Liver (tissue), 9 donors: Measurements from ENCODE around the gene TRMT61A. TPM values are rescaled to one million over a fixed set of nuclear protein-coding genes. Genes with fewer than 3 reads are reported as not detected.

Source experiments
- DNase-seq: peaks from one replicate; pipeline ENCODE4 v3.0.0-alpha.2; 2017; ENCODE audit warnings: low spot score
- H3K27ac ChIP-seq, 2 donors: one replicate each; pipeline ENCODE4 v1.7.0; 2013; ENCODE audit warnings: inconsistent platforms in 2 of 2, low read length in 2 of 2, control low read depth in 1 of 2, low read depth in 1 of 2, mild to moderate bottlenecking in 1 of 2
- H3K27me3 ChIP-seq, 4 donors: one replicate each; pipeline versions ENCODE4 v1.6.1 to v1.7.0; 2013; ENCODE audit warnings: low read length in 3 of 4, inconsistent platforms in 1 of 4, mild to moderate bottlenecking in 1 of 4, moderate library complexity in 1 of 4; ENCODE audit not compliant: control insufficient read depth in 4 of 4, insufficient read depth in 4 of 4
- H3K36me3 ChIP-seq, 4 donors: one replicate each; pipeline versions ENCODE4 v1.6.1 to v1.7.0; 2013; ENCODE audit warnings: low read length in 3 of 4, mild to moderate bottlenecking in 3 of 4, low read depth in 1 of 4, moderate library complexity in 1 of 4; ENCODE audit not compliant: control insufficient read depth in 4 of 4, insufficient read depth in 3 of 4
- H3K4me1 ChIP-seq, 4 donors: one replicate each; pipeline versions ENCODE4 v1.6.1 to v1.7.0; 2013; ENCODE audit warnings: low read length in 3 of 4, mild to moderate bottlenecking in 3 of 4, moderate library complexity in 1 of 4; ENCODE audit not compliant: control insufficient read depth in 4 of 4, insufficient read depth in 4 of 4
- H3K4me3 ChIP-seq, 3 donors: one replicate each; pipeline versions ENCODE4 v1.6.1 to v1.7.0; 2013; ENCODE audit warnings: low read length in 3 of 3, control low read depth in 1 of 3, low read depth in 1 of 3, mild to moderate bottlenecking in 1 of 3
- H3K9ac ChIP-seq, 2 donors: one replicate each; pipeline ENCODE4 v1.7.0; 2013; ENCODE audit warnings: low read length in 2 of 2, mild to moderate bottlenecking in 2 of 2, moderate library complexity in 2 of 2, control low read depth in 1 of 2, low read depth in 1 of 2
- H3K9me3 ChIP-seq, 4 donors: one replicate each; pipeline versions ENCODE4 v1.6.1 to v1.7.0; 2013; ENCODE audit warnings: low read length in 3 of 4; ENCODE audit not compliant: control insufficient read depth in 4 of 4
- EGR1 ChIP-seq, 2 donors: IDR thresholded peaks; 2 replicates each; pipeline ENCODE4 v1.6.1; 2016 to 2018; ENCODE audit warnings: antibody characterized with exemption in 2 of 2, low read depth in 2 of 2
- FOXA1 ChIP-seq: IDR thresholded peaks from 2 replicates; pipeline ENCODE4 v1.6.1; 2016; ENCODE audit warnings: antibody characterized with exemption
- FOXA2 ChIP-seq: IDR thresholded peaks from 2 replicates; pipeline ENCODE4 v1.6.1; 2016; ENCODE audit warnings: antibody characterized with exemption
- GABPA ChIP-seq, 2 donors: IDR thresholded peaks in 1 of 2; conservative IDR thresholded peaks in 1 of 2; 2 replicates each; pipeline ENCODE4 v1.6.1; 2016; ENCODE audit warnings: antibody characterized with exemption in 2 of 2, mild to moderate bottlenecking in 1 of 2, moderate library complexity in 1 of 2
- HNF4A ChIP-seq, 2 donors: conservative IDR thresholded peaks; 2 replicates each; pipeline ENCODE4 v1.6.1; 2016; ENCODE audit warnings: antibody characterized with exemption in 2 of 2, mild to moderate bottlenecking in 2 of 2
- HNF4G ChIP-seq: IDR thresholded peaks from 2 replicates; pipeline ENCODE4 v1.6.1; 2016; ENCODE audit warnings: antibody characterized with exemption
- JUND ChIP-seq, 2 donors: IDR thresholded peaks; 2 replicates each; pipeline ENCODE4 v1.6.1; 2016; ENCODE audit warnings: antibody characterized with exemption in 2 of 2
- NR2F2 ChIP-seq: IDR thresholded peaks from 2 replicates; pipeline ENCODE4 v1.6.1; 2016; ENCODE audit warnings: antibody characterized with exemption
- RAD21 ChIP-seq, 2 donors: IDR thresholded peaks; 2 replicates each; pipeline ENCODE4 v1.6.1; 2016; ENCODE audit warnings: antibody characterized with exemption in 2 of 2, mild to moderate bottlenecking in 2 of 2
- RXRA ChIP-seq, 2 donors: IDR thresholded peaks; 2 replicates each; pipeline ENCODE4 v1.6.1; 2017 to 2018; ENCODE audit warnings: antibody characterized with exemption in 2 of 2, mild to moderate bottlenecking in 1 of 2
- SP1 ChIP-seq: IDR thresholded peaks from 2 replicates; pipeline ENCODE4 v1.6.1; 2018; ENCODE audit warnings: antibody characterized with exemption, mild to moderate bottlenecking
- TAF1 ChIP-seq: conservative IDR thresholded peaks from 2 replicates; pipeline ENCODE4 v1.6.1; 2016; ENCODE audit warnings: antibody characterized with exemption, mild to moderate bottlenecking
- YY1 ChIP-seq: IDR thresholded peaks from 2 replicates; pipeline ENCODE4 v1.6.1; 2016; ENCODE audit warnings: antibody characterized with exemption, mild to moderate bottlenecking
- WGBS: extraction: QIAGEN DNeasy Blood & Tissue Kit; methylation state at CpG from one replicate; pipeline ENCODE4 v1.1.7; 2013; 5-methylcytosine and 5-hydroxymethylcytosine counted together
- polyA plus RNA-seq, 2 donors: library from polyadenylated mRNA; stranded (reverse) in 1 of 2; unstranded in 1 of 2; fragments of 200-250 nt in 1 of 2; fragments of >200 nt in 1 of 2; fragmentation: Nextera tagmentation in 1 of 2; extraction: Ambion mirVana in 1 of 2; gene quantifications; one replicate each; pipeline versions ENCODE4 v1.2.1 to v1.2.3, GENCODE V29; 2013 to 2015
- total RNA-seq, 2 donors: library from RNA; depleted of rRNA; stranded (reverse); fragments of >200 nt; gene quantifications; one replicate each; pipeline ENCODE4 v1.2.3, GENCODE V29; 2014
- TF ChIP-seq, protein P1 (sequence below): IDR thresholded peaks from 2 replicates; pipeline ENCODE4 v1.6.1; 2016; ENCODE audit warnings: antibody characterized with exemption
- TF ChIP-seq, protein P2 (sequence below): fragments of 150-350 bp; IDR thresholded peaks from 2 replicates; pipeline ENCODE4 v1.5.1; 2017; ENCODE audit warnings: improper control_type of control experiment, low read depth, low read length; ENCODE audit not compliant: missing input control
- TF ChIP-seq, protein P3 (sequence below): IDR thresholded peaks from 2 replicates; pipeline ENCODE4 v1.6.1; 2016; ENCODE audit warnings: antibody characterized with exemption
- TF ChIP-seq, protein P4 (sequence below): IDR thresholded peaks from 2 replicates; pipeline ENCODE4 v1.6.1; 2016; ENCODE audit warnings: antibody characterized with exemption
- TF ChIP-seq, protein P5 (sequence below): IDR thresholded peaks from 2 replicates; pipeline ENCODE4 v1.6.1; 2016; ENCODE audit warnings: antibody characterized with exemption, mild to moderate bottlenecking
- donor health status: healthy.
- donor health status: healthy.
- donor health status: healthy.
- donor health status: healthy.
- donor health status: healthy.

Gene TRMT61A
- total and polyA plus RNA-seq, 4 donors = 4.1 to 8.0 (median 6.5) TPM

DNA sequence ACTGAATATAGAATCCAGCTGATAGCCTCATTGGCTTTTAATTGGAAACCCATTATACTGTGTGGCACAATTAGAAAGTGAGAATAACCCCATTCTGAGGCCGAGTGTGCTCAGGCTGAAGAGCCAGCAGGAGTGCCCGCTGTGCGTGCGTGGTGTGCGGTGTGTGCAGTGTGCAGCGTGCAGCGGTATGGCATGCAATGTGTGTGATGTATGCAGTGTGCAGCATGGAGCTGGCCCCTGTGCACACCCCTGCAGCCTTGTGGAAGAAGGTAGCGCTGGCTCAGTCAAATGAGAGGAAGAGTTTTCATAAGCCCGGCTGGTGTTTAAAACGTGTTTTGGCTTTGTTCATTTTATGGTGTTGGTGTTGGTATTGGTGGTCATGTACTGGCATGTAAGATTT lies 29.3 kb upstream of the TRMT61A start:
- Histone ChIP-seq H3K9me3 (no peaks in the 10 kb centered on the region), H3K36me3 (peaks cover 9 to 50% (median 29%) of the 10 kb centered on the region in 4 donors)

More for the DNA sequence above, 29.3 kb upstream of the TRMT61A start:
- WGBS = 78% methylated on average over 10 of the region's 10 CpGs
- Histone ChIP-seq H3K4me1 (peaks cover 0 to 2% (median under 1%) of the 10 kb centered on the region in 4 donors), H3K9ac (no peak overlapping the region), H3K27ac (no peak overlapping the region), H3K4me3 (no peak overlapping the region), H3K27me3 (no peaks in the 10 kb centered on the region)
- no peak for TF ChIP-seq GABPA (IDR thresholded peaks at IDR 0.05 in 1 of 2, conservative IDR thresholded peaks at IDR 0.05 in 1 of 2)
- TF ChIP-seq SP1 = no peak
- no peak for TF ChIP-seq JUND (IDR thresholded peaks at IDR 0.05)
- TF ChIP-seq, protein P1, sequence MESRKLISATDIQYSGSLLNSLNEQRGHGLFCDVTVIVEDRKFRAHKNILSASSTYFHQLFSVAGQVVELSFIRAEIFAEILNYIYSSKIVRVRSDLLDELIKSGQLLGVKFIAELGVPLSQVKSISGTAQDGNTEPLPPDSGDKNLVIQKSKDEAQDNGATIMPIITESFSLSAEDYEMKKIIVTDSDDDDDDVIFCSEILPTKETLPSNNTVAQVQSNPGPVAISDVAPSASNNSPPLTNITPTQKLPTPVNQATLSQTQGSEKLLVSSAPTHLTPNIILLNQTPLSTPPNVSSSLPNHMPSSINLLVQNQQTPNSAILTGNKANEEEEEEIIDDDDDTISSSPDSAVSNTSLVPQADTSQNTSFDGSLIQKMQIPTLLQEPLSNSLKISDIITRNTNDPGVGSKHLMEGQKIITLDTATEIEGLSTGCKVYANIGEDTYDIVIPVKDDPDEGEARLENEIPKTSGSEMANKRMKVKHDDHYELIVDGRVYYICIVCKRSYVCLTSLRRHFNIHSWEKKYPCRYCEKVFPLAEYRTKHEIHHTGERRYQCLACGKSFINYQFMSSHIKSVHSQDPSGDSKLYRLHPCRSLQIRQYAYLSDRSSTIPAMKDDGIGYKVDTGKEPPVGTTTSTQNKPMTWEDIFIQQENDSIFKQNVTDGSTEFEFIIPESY = no peak
- TF ChIP-seq HNF4A (conservative IDR thresholded peaks at IDR 0.05) = no peak
- no peak for TF ChIP-seq FOXA2
- no peak for TF ChIP-seq TAF1
- TF ChIP-seq RAD21 (IDR thresholded peaks at IDR 0.05) = no peak
- no peak for TF ChIP-seq EGR1 (IDR thresholded peaks at IDR 0.05; ENCODE audit: low read depth in 2 of 2)
- TF ChIP-seq HNF4G = no peak
- TF ChIP-seq, protein P2, sequence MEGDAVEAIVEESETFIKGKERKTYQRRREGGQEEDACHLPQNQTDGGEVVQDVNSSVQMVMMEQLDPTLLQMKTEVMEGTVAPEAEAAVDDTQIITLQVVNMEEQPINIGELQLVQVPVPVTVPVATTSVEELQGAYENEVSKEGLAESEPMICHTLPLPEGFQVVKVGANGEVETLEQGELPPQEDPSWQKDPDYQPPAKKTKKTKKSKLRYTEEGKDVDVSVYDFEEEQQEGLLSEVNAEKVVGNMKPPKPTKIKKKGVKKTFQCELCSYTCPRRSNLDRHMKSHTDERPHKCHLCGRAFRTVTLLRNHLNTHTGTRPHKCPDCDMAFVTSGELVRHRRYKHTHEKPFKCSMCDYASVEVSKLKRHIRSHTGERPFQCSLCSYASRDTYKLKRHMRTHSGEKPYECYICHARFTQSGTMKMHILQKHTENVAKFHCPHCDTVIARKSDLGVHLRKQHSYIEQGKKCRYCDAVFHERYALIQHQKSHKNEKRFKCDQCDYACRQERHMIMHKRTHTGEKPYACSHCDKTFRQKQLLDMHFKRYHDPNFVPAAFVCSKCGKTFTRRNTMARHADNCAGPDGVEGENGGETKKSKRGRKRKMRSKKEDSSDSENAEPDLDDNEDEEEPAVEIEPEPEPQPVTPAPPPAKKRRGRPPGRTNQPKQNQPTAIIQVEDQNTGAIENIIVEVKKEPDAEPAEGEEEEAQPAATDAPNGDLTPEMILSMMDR = no peak
- no peak for TF ChIP-seq NR2F2
- no peak for TF ChIP-seq FOXA1
- TF ChIP-seq, protein P3, sequence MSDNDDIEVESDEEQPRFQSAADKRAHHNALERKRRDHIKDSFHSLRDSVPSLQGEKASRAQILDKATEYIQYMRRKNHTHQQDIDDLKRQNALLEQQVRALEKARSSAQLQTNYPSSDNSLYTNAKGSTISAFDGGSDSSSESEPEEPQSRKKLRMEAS = no peak
- no peak for TF ChIP-seq YY1
- TF ChIP-seq, protein P4, sequence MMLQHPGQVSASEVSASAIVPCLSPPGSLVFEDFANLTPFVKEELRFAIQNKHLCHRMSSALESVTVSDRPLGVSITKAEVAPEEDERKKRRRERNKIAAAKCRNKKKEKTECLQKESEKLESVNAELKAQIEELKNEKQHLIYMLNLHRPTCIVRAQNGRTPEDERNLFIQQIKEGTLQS = no peak
- TF ChIP-seq RXRA (IDR thresholded peaks at IDR 0.05) = no peak
- TF ChIP-seq, protein P5, sequence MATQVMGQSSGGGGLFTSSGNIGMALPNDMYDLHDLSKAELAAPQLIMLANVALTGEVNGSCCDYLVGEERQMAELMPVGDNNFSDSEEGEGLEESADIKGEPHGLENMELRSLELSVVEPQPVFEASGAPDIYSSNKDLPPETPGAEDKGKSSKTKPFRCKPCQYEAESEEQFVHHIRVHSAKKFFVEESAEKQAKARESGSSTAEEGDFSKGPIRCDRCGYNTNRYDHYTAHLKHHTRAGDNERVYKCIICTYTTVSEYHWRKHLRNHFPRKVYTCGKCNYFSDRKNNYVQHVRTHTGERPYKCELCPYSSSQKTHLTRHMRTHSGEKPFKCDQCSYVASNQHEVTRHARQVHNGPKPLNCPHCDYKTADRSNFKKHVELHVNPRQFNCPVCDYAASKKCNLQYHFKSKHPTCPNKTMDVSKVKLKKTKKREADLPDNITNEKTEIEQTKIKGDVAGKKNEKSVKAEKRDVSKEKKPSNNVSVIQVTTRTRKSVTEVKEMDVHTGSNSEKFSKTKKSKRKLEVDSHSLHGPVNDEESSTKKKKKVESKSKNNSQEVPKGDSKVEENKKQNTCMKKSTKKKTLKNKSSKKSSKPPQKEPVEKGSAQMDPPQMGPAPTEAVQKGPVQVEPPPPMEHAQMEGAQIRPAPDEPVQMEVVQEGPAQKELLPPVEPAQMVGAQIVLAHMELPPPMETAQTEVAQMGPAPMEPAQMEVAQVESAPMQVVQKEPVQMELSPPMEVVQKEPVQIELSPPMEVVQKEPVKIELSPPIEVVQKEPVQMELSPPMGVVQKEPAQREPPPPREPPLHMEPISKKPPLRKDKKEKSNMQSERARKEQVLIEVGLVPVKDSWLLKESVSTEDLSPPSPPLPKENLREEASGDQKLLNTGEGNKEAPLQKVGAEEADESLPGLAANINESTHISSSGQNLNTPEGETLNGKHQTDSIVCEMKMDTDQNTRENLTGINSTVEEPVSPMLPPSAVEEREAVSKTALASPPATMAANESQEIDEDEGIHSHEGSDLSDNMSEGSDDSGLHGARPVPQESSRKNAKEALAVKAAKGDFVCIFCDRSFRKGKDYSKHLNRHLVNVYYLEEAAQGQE = no peak
- no peak for DNase-seq
